GM18909 (cell line): ENCODE data around the gene UBE2S.

Experiments
- ATAC-seq: cut with Tn5 transposase; IDR thresholded peaks from one replicate; pipeline ENCODE4 v1.9.1; 2021; ENCODE audit warnings: mild to moderate bottlenecking; ENCODE audit not compliant: unreplicated experiment, poor library complexity

The UBE2S gene

DNA sequence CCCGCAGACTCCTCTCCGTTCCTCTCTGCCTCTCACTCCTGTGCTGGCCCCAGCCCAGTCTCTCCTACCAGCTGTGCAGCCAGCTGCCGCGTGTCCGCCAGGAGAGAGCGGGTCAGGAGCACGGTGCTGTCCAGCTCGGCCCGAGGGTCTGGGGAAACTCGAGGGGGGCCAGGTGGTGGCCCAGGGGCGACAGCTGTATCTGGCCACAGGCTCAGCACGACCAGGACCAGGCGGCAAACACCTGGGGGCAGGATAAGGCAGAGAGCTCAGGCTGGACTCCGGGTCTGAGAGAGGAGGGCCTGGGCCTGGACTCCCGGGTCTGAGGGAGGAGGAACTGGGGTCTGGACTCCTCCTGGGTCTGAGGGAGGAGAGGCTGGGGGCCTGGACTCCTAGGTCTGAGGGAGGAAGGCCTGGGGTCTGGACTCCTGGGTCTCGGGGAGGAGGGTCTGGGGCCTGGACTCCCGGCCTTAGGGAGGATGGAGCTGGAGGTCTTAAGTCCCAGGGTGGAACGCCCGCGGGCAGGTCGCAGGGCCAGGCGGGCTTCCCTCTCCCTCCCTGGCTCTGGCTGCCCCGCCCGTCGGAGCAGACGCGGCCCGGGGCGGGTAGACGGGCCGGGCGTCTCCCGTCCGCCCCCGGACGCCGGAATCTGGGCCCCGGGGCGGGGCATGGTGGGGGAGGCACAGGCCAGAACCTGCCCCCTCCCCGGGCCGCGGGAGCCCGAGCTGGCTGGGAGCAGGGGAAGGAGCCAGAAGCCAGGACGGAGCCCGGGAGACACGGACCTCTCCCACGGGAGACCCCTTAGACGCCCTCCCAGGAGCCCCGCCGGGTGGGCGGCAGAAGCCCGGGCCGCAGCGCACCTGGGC is 38.7 kb downstream of the UBE2S start:
- ATAC-seq, result no peak

DNA sequence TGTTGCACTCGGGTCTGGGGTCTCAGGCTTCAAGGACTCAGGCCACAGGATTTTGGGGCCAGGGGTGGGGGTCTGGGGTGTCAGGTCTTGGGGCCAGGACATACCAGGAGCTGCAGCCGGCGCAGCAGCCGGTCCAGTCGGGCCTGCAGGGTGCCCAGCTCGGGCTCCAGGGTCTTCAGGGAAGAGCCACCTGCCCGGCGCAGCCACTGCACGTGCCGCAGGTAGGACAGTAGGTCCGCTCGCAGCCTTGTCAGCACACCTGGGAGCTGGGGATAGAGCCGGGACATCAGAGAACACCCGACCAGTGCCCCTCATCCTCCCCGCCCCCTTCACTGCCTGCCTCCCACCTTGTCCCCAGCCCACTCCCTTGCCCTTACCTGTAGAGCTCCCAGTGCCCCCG is 39.5 kb downstream of the UBE2S start:
- ATAC-seq, result no peak

DNA sequence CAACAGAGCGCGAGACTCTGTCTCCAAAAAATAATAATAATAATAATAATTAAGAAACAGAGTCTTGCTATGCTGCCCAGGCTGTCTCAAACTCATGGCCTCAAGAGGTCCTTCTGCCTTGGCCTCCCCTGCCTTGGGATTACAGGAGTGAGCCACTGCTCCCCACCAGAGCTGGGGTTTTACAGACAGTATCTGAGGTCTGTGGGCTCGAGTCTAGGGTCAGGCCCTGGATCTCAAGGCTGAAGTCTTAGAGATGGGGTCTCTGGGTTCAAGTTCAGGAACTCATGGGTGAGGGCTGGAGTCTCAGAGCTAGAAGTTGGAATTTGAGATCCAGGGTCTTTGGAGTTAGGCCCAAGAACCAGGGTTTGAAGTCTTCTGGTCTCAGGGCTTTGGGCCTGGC is 40.8 kb downstream of the UBE2S start:
- ATAC-seq, result no peak

DNA sequence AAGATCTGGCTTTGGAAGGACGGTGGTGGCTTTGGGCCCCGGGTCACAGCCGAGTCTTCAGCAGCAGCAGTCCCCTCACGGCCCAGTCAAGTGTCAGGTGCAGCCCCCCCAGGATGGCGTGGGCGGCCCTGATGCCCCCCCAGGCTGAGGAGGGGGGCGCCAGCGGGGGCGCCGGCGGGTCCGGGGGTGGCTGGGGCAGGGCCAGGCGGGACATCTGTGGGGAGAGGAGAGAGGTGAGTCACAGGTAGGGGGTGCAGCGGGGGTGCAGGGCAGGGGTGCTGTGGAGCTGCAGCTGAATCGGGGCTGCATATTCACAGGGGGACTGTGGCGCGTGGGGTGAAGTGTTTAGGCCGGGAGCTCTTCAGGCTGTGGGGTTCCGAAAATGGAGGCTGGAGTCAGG is 41.6 kb downstream of the UBE2S start:
- ATAC-seq, result no peak

DNA sequence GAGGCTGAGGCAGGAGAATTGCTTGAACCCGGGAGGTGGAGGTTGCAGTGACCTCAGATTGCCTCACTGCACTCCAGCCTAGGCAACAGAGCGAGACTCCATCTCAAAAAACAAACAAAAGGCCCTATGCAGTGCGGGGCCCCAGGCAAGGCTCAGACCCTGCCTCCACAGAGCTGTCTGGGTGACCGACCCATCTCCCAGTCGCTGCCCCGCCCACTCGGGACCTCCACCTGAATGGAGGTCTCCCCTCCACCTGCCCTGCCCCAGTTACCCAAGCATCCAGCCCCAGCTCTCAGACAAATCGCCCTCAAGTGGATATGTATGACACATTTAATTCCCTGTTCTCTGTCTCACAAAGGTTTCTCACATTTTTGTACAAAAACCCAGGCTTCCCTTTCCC is 42.3 kb downstream of the UBE2S start:
- no peak for ATAC-seq

DNA sequence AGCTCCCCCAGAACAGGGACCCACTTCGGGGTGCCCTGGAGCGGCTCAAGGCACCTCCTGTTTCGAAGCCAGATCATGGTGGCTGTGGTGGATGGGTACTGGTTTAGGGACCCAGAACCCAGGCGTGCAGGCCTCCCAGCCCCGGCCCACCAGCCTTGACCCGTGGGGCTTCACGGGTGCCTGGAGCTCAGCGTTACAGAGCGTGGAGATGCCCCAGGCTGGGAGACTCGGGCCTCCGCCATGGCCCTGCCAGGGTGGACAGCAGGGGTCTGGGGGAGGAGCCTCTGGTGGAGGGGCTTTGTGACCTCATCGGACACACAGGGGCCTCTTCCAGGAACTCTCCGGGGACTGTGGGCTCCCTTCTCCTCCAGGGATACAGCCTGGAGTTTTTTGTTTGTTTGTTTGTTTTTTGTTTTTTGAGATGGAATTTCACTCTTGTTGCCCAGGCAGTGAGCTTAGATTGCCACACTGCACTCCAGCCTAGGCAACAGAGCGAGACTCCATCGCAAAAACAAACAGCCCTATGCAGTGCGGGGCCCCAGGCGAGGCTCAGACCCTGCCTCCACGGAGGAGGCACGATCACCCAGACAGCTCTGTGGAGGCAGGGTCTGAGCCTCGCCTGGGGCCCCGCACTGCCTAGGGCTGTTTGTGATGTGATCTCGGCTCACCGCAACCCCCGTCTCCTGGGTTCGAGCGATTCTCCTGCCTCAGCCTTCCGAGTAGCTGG is 44.4 kb downstream of the UBE2S start, which contains the start of gene GARIN5B:
GARIN5B (minus strand) TSS at position 271 of the 727 bp plus-strand sequence; CDS start at position 77, 194 bp downstream.
- no peak for ATAC-seq

DNA sequence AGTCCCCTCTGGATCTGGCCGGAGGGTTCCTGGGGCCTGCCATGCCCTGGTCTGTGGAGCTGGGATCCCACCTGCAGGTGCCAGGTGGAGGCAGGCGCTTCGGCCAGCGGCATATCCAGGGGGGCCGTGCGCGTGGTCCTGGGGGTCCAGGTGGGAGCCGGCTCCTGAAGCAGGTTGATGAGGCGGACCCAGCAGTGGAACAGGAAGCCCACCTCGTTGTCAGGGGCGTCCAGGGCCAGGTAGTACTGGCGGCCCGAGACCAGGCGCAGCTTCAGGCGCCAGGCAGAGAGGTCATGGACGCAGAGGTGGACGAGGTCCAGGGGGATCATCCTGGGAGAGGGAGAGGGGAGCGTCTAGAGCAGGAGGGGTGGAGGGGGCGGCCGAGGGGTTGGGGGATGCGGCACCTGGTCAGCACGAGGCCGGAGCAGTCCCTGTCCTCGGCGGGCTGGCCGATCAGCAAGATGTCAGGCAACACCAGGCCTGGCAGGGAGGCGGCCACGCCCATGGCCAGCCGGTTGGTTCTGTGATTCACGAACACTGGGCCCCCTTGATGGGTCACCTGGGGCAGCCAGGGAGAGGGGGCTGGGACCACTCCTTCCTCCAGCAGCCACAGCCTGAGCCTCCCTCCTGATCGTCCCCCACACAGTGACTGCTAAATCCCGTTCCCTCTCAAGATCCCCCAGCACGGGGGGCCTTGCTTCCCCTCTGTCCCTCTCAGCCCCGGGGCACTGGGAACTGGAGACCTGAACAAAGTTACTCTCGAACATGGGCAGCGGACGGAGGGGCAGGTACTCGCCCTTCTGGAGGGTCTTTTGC is 45.2 kb downstream of the UBE2S start:
- no peak for ATAC-seq

DNA sequence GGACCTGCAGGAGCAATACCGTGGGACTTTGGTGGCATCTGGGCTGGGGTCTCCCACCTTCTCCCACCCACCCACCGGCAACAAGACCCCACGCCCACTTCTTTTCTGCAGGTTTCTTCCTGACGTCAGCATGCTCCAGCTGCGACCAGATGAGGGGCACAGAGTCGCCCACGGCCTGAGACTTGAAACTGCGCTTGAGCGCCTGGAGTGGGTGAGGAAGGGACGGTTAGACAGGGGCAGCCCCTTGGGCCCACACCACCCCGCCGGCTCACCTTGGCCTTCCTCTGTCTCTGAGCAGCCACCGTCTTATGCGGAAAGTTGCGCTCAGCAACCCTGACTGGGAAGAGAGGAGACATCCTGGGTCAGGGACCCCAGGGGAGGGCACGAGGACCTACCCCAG is 46.7 kb downstream of the UBE2S start:
- ATAC-seq, result no peak

DNA sequence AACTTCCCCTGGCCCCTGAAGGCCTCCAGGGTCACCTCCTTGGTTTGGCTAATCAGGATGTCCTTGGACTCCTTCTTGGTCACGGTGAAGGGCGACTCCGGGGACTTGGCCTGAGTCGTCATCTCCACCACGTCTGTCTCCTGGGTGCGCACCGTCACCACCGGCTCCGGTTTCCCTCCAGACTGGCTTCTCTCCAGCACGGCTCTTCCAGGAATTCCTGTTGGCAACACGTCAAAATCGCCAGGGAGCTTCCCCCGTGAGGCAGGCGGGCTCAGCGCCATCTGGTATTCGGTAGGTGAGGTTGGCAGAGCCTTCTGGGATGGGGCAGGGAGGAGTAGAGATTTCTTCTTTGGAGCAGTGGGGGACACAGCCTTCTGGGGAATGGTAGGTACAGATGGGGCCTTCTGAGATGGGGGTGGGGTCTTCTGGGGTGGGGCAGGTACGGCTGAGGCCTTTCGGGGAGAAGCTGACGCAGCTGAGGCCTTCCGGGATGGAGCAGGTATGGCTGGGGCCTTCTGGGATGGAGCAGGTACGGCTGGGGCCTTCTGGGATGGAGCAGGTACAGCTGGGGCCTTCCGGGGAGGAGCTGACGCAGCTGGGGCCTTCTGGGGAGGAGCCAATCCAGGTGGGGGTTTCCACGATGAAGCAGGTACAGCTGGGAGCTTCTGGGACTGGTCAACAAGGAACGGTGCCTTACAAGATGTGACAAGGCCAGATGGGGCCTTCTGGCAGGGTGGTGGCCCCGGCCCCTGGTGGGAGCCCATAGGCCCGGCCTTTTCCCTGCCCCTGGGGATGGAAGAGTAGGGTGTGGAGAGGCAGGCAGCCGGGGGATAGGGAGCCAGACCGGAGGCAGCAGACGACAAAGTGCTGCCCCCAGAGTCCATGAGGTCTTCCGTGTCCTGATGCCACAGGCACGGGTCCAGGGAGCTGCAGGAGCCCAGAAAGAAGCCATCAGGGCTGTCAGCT is 48.4 kb downstream of the UBE2S start:
- ATAC-seq, result no peak

DNA sequence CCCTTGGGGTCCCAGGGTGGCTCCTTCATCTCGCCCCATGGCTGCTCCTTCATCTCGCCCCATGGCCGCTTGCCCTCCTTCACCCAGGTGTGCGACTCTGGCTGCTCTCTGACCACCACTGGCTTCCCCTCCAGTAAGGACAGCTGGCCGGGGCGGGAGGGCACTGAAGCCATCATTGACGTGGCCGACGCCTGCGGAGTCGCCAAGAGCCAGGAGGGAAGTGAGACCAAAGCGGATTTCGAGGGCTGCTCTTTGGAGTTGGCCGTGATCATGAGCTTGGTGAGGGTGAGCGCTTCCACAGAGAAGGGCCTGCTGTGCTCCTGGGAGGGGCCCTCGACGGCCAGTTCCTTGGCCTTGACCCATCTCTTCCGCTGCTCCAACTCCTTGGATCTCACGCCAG is 49.1 kb downstream of the UBE2S start:
- ATAC-seq, result no peak

DNA sequence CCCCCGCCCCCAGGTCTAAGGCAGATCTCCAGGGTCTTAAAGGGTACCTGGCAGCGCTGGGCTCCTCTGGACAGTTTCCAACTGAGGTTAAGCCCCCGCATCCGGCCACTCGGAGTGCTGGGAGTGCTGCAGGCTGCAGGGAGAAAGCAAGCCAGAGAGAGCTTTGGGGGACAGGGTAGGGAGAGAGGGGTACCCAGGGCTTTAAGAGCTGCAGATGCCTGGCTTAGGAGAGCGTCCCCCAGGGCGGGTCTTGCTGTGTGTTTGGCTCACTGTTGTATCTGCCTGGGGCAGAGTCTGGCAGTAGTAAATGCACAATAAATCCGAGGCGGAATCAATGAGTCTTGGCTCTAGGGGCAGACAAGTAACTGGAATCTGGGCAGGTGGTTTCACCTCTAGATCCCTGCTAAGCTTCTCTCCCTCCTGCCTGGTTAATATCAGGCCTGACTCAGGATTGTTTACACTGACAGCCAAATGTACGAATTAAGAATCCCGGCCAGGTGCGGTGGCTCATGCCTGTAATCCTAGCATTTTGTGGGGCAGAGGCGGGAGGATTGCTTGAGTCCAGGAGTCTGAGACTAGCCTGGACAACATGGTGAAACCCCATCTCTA is 52.3 kb downstream of the UBE2S start:
- ATAC-seq, result no peak

DNA sequence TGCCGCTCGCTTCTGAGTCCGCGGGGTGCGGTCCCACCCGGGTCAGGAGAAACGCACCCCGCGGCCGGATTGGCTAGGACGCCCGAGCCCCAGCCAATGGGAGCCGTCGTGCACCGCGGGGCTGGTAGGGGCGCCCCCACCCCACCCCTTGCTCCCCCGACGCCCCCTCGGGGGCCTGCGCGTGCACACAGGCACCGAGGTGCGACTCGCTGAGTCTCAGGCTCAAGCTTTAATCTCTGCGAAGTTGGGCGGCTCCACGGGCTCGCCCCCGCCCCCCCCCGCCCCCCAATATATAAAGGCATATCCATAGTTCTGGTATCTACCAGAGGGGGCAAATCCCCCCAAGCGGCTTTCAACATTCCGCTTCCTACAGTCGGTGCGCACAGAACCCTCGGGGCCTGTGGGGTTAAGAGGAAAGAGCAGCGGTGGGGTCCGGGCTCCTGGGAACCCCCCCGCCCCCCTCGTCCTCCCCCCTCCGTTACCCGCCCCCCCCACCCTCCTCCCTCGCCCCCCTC is 52.8 kb downstream of the UBE2S start, which contains the start of gene COX6B2:
COX6B2 (minus strand) TSS at position 22 of the 515 bp plus-strand sequence. CDS start 198 bp downstream, outside the sequence.
- ATAC-seq, result no peak

DNA sequence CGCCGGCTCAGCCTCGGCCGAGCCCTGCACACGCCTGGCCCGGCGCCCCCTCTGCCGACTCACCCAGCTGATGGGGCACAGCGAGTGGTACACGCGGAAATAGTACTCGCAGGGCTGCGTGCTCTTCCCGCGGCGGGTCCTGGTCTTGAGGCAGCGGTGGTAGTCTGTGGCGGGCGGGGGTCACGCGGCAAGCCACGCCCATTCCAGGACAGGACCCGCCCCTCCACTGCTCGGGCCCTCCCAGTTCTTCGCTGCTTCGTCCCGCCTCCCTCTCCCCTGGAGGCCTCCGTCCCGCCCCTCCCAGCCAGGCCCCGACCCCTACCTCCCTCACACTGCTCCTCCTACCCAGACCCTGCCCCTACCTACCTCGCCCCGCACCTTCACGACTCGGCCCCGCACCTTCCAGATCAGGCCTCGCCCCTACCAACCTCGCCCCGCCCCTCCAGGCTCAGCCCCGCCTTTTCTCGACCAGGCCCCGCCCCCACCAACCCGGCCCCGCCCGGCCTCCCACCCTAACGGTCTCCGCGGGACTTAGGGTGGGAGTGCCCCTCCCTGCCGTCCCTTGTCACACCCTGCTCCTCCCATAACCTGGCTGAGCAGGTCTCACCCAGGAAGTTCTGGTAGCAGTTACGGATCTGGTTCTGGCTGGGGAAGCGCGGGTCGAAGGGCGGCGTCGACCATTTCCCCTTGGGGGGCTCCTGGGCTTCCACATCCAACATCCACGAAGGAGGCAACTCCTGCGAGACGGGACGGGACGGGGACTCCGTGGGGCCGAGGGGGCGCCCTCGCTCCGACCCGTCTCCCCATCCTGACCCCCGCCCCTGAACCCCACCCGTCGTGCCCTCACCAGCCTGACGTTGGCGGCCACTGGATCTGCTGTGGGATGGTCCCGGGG is 53.5 kb downstream of the UBE2S start:
- no peak for ATAC-seq

DNA sequence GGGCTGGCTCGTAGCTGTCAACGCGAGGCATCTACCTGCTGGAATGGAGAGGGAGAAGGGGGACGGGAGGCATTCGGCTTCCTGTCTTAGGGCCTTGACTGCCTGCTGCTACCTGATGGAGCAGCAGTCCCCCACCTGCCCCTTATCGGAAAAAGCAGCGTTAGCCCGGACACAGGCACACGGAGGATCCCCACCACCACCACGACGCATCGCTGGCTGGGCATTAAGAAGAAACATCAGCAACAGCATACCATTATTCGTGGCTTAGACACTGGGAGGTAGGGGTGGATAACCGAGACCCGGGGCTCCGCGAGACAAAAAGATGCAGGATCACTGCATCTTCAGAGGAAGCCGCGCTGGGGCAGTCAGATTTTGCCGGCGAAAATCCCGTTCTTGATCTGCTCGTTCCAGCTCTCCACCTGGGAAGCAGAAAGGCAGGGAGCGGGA is 54.2 kb downstream of the UBE2S start:
- no peak for ATAC-seq

DNA sequence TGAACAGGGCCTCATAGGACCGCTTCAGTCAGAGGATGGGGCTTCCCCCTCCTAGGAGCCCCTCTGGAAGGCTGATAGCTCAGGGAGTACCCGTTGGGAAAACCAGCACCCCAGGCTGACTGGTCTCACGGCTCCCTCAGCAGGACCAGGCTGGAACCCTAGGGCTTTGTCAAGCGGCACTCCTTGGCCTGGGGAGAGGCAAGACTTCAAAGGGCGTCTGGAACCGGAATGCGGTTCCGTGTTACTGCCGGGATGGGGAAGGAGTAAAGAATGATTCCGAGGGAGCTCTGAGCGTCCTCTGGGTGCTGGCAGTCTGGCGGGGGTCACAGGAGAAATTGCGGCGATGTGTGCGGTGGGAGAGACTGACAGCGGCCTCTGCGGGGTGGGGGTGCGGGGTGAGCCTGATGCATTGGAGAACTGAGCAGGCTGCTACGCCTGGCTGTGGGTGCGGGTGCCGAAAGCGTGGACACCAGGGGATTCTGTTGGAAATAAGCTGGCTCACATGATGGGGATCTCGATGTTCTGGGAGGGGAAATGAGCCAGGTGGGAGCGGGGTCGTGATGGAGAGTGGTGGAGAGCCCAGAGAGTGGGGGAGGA is 54.9 kb downstream of the UBE2S start:
- ATAC-seq, result no peak

DNA sequence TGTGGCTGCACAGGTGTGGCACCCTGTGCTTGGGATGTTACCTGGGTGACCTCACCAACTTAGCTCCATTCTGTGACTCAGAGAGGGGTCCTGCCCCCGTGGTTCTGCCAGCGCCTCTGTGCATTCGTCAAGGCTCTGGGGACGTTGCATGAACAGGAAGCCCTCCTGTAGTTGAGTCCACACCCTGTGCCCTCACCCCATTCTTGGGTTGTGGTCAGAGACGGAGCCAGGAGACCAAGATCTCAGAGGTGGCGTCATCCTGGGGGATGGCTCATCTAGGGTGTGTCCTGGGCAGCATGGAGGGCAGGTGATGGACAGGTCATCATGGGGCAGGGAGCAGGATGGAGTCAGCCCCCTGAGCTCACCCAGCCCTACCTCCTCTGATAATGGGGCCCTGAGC is 55.5 kb downstream of the UBE2S start:
- ATAC-seq, result no peak

DNA sequence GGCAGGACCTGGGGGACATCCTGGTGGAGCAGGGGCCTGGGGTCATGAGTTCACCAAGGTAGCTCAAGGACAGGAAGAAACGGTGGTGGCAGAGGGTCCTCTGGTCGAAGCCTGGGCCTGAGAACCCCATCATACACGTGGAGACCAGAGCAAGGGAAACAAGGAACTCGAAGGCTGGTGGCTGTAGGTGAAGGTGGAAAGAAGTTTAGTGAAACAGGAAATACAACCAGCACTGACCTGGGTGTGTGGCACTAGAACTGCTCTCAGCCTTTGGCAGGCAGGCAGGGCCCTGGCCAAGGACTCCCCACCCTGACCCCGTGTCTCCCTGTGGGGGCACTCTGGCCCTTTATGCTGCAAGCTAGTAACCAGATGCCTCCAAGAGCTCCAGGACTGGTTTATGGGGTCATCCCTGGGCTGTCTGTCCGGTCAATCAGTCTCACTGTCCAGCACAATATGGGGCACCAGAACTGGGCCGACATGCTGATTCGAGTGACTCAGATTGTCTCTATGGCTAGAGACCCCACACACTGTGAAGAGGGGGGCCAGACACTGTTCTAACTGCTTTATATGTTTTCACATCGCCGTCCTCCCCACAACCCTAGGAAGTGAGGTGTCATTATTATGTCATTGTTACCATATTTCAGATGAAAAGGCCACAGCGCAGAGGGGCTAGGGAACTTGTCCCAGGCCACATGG is 56.8 kb downstream of the UBE2S start:
- ATAC-seq, result no peak
